HepG2 (cell line): Measurements from ENCODE around the gene GLI3. TPM values are rescaled to one million over a fixed set of nuclear protein-coding genes. Genes with fewer than 3 reads are reported as not detected.

Experiments used
- ATAC-seq: fragments of 200-7000 bp; cut with Tn5 transposase; 3 replicates; pipeline ENCODE4 v1.9.1; 2020; ENCODE audit warnings: mild to moderate bottlenecking, moderate library complexity
- BruUV-seq: library from RNA; stranded (reverse); fragments of 400-500 nt; replicated peaks from 2 replicates; lab custom pipeline; 2021; lab: Mats Ljungman, UMichigan
- CTCF ChIA-PET: fragments of 300-600 bp; formaldehyde crosslinking; extraction: SDS; loops from one replicate; lab custom pipeline; 2021; ENCODE audit warnings: low total read pairs, inconsistent platforms, low intra/inter-chr PET ratio; lab: Yijun Ruan, JAX
- POLR2A ChIA-PET: fragments of 350-600 bp; sonication (Branson Sonifier 250); formaldehyde crosslinking; loops from one replicate; lab custom pipeline; 2020; ENCODE audit warnings: antibody characterized with exemption, inconsistent platforms; lab: Yijun Ruan, JAX
- DNase-seq: peaks from one replicate; pipeline ENCODE4 v3.0.0-alpha.2; 2015; ENCODE audit warnings: low spot score
- FAIRE-seq: peaks from 3 replicates; lab custom pipeline; 2011; peaks lifted over from hg19 to GRCh38; lab: Jason Lieb, UNC
- H2AFZ ChIP-seq: one replicate; pipeline ENCODE4 v1.6.1; 2011; ENCODE audit warnings: low read length, inconsistent platforms
- H3K27ac ChIP-seq: fragments of 300-600 bp; 3 replicates; pipeline ENCODE4 v1.8.0; 2011; ENCODE audit warnings: mixed run types, mild to moderate bottlenecking, mixed read lengths, low read length, inconsistent platforms; ENCODE audit not compliant: insufficient read depth; ENCODE audit errors: extremely low read length
- H3K27me3 ChIP-seq, 2 experiments: fragments of 200-600 bp in 1 of 2; 2 replicates in 1 of 2; 3 replicates in 1 of 2; pipeline versions ENCODE4 v1.6.0 to v1.8.0; 2011; ENCODE audit warnings: low read length in 2 of 2, mild to moderate bottlenecking in 2 of 2, moderate library complexity in 2 of 2, inconsistent platforms in 1 of 2; ENCODE audit not compliant: insufficient read depth in 2 of 2, control insufficient read depth in 1 of 2
- H3K36me3 ChIP-seq, 2 experiments: fragments of 200-600 bp in 1 of 2; replicated peaks in 1 of 2; 2 replicates in 1 of 2; 3 replicates in 1 of 2; pipeline versions ENCODE4 v1.5.1 to v1.8.0; 2011; ENCODE audit warnings: low read length in 2 of 2, inconsistent platforms in 1 of 2; ENCODE audit not compliant: insufficient read depth in 2 of 2, control insufficient read depth in 1 of 2
- H3K4me1 ChIP-seq: 2 replicates; pipeline ENCODE4 v1.5.1; 2012; ENCODE audit warnings: low read length, inconsistent platforms; ENCODE audit not compliant: insufficient read depth
- H3K4me2 ChIP-seq: 2 replicates; pipeline ENCODE4 v1.6.0; 2011; ENCODE audit warnings: low read depth, low read length, inconsistent platforms
- H3K4me3 ChIP-seq, 3 experiments: fragments of 200-600 bp in 1 of 3; sonication (generic), shearing (Covaris generic) in 1 of 3; replicated peaks in 1 of 3; 2 replicates each; pipeline ENCODE4 v1.5.1; 2011 to 2016; ENCODE audit warnings: low read length in 3 of 3, inconsistent platforms in 2 of 3, low read depth in 2 of 3, mild to moderate bottlenecking in 2 of 3, control low read depth in 1 of 3, mixed read lengths in 1 of 3; ENCODE audit not compliant: insufficient read depth in 1 of 3
- H3K79me2 ChIP-seq: one replicate; pipeline ENCODE4 v1.6.1; 2011; ENCODE audit warnings: low read length, inconsistent platforms; ENCODE audit not compliant: insufficient read depth
- H3K9ac ChIP-seq: 2 replicates; pipeline ENCODE4 v1.6.0; 2011; ENCODE audit warnings: mild to moderate bottlenecking, low read depth, low read length, inconsistent platforms; ENCODE audit not compliant: insufficient read depth
- H3K9me3 ChIP-seq: 2 replicates; pipeline ENCODE4 v1.5.1; 2012; ENCODE audit warnings: mild to moderate bottlenecking, low read length
- H4K20me1 ChIP-seq: 2 replicates; pipeline ENCODE4 v1.6.0; 2011; ENCODE audit warnings: inconsistent platforms, mild to moderate bottlenecking, low read length, moderate library complexity; ENCODE audit not compliant: insufficient read depth
- CTCF ChIP-seq: sonication (generic); formaldehyde crosslinking; IDR thresholded peaks from 2 replicates; pipeline ENCODE4 v1.5.0; 2020; ENCODE audit warnings: mild to moderate bottlenecking, missing genetic modification reagents, moderate library complexity
- DZIP1 ChIP-seq: sonication (generic); formaldehyde crosslinking; IDR thresholded peaks from 2 replicates; pipeline ENCODE4 v1.5.0; 2020; ENCODE audit warnings: mild to moderate bottlenecking, missing genetic modification reagents
- SMC3 ChIP-seq: IDR thresholded peaks from 2 replicates; pipeline ENCODE4 v1.6.1; 2011; ENCODE audit warnings: low read length, improper control_type of control experiment
- SP4 ChIP-seq: sonication (generic); formaldehyde crosslinking; IDR thresholded peaks from 2 replicates; pipeline ENCODE4 v1.8.1; 2023; ENCODE audit warnings: mild to moderate bottlenecking, missing genetic modification reagents
- STAG1 ChIP-seq: sonication (generic); formaldehyde crosslinking; IDR thresholded peaks from 2 replicates; pipeline ENCODE4 v1.4.0; 2020; ENCODE audit warnings: missing genetic modification reagents
- ZNF33A ChIP-seq: sonication (generic); formaldehyde crosslinking; IDR thresholded peaks from 2 replicates; pipeline ENCODE4 v1.5.1; 2020; ENCODE audit warnings: missing genetic modification reagents, mild to moderate bottlenecking, moderate library complexity, borderline replicate concordance
- ZNF460 ChIP-seq: sonication (generic); formaldehyde crosslinking; IDR thresholded peaks from 2 replicates; pipeline ENCODE4 v1.5.1; 2020; ENCODE audit warnings: missing genetic modification reagents, mild to moderate bottlenecking, borderline replicate concordance
- WGBS: methylation state at CpG from one replicate; pipeline ENCODE4 v1.1.6; 2017; ENCODE audit warnings: low lambda C conversion rate; 5-methylcytosine and 5-hydroxymethylcytosine counted together
- in situ Hi-C: cut with HindIII; loops from 2 replicates; pipeline ENCODE4 v1.10.0; 2017; ENCODE audit warnings: low pct_unique_long_range_greater_than_20kb; ENCODE audit not compliant: extremely low pct_ligation_motif_present
- intact Hi-C: fragments of 100-400 bp; cut with micrococcal nuclease; formaldehyde crosslinking; loops from one replicate; pipeline ENCODE4 v1.10.0; 2022; ENCODE audit not compliant: unreplicated experiment
- polyA plus RNA-seq, 8 experiments: library from polyadenylated mRNA; depleted of rRNA in 3 of 8; stranded (reverse) in 7 of 8; unstranded in 1 of 8; fragments of >200 nt; fragmentation: Illumina TruSeq in 4 of 8; extraction: Trizol in 4 of 8; gene quantifications; 2 replicates each; pipeline versions ENCODE4 v1.2.1 to v1.2.3, GENCODE V29; 2011 to 2016; ENCODE audit warnings: low read depth in 4 of 8, missing spikeins in 1 of 8, mixed read lengths in 1 of 8; ENCODE audit not compliant: insufficient read depth in 1 of 8
- total RNA-seq, 5 experiments: library from RNA; depleted of rRNA; stranded (reverse); fragments of >200 nt; fragmentation: Illumina TruSeq; extraction: Trizol; gene quantifications; 2 replicates each; pipeline ENCODE4 v1.2.3, GENCODE V29; 2016; ENCODE audit warnings: low read depth in 1 of 5

GLI3 gene
- total and polyA plus RNA-seq, 2 of the 13 experiments (the other 11 are each of a cell fraction or from before 2014, with no cell fraction given), result not detected

GRCh38 chr7:41979834-41980307 lies 257.1 kb downstream of the GLI3 start:
- POLR2A ChIA-PET, result no interaction called here
- TF ChIP-seq ZNF460 (CRISPR knock-in tag) (no peak), SP4 (CRISPR knock-in tag) (no peak), CTCF (CRISPR knock-in tag) (peak; percentile 49), STAG1 (CRISPR knock-in tag) (peak; percentile 24; the same call in 1 of the 2 replicates), SMC3 (peak; percentile 45), DZIP1 (CRISPR knock-in tag) (no peak), ZNF33A (CRISPR knock-in tag) (no peak)
- CTCF ChIA-PET, result interaction anchor here (0.7 to 1.6 kb wide), 2 partner anchors 32 to 864 kb away, joined by 4 to 5 read pairs; no protein-coding TSS in a partner anchor
- peak; percentile 3 for DNase-seq
- no peaks in the 10 kb centered on the region for H3K79me2 ChIP-seq
- H4K20me1 ChIP-seq, result no peaks in the 10 kb centered on the region
- H3K27me3 ChIP-seq, result peaks cover 0 to 4% of the 10 kb centered on the region in 2 experiments; a peak in 2 of 5 replicates
- H3K27ac ChIP-seq, result no peak overlapping the region
- no peak overlapping the region for H2AFZ ChIP-seq
- FAIRE-seq, result peak; percentile 51
- ATAC-seq, result peak; percentile 85
- no peaks in the 10 kb centered on the region for H3K36me3 ChIP-seq
- in situ Hi-C loops, result no loop called here
- no peak overlapping the region for H3K4me3 ChIP-seq
- H3K4me1 ChIP-seq, result no peaks in the 10 kb centered on the region
- H3K4me2 ChIP-seq, result no peak overlapping the region
- no TSS peak for BruUV-seq
- H3K9me3 ChIP-seq, result no peaks in the 10 kb centered on the region
- WGBS, result 13% methylated on average over 6 of the region's 6 CpGs
- intact Hi-C loops, result loop anchor here (1.0 to 2.0 kb wide), 2 partner anchors 37 to 711 kb away; no protein-coding TSS in a partner anchor
- no peak overlapping the region for H3K9ac ChIP-seq
